CD4-positive, alpha-beta T cell treated with Interleukin-4 for 1 hour (primary cell): ENCODE results near the gene ADIG.

Source experiments
- DNase-seq, 2 donors: peaks; one replicate each; pipeline ENCODE4 v3.0.0-alpha.2; 2020 to 2022

Gene ADIG

GRCh38 chr20:38635721-38636288, 54.8 kb downstream of the ADIG start:
- DNase-seq, result no peak
